Suprapubic skin (tissue), 4 donors: ENCODE data around the gene LRP6.

Experiments
- CTCF ChIP-seq, 2 donors: fragments of 200-600 bp in 1 of 2; fragments of 450-650 bp in 1 of 2; sonication (generic) in 1 of 2; IDR thresholded peaks; one replicate each; pipeline ENCODE4 v1.5.1; 2016 to 2019; ENCODE audit warnings: antibody characterized with exemption in 2 of 2, mild to moderate bottlenecking in 1 of 2, moderate library complexity in 1 of 2
- EP300 ChIP-seq: sonication (generic); formaldehyde crosslinking; IDR thresholded peaks from one replicate; pipeline ENCODE4 v1.6.1; 2017; ENCODE audit warnings: antibody characterized with exemption
- POLR2A ChIP-seq, 2 donors: fragments of 450-650 bp; IDR thresholded peaks; one replicate each; pipeline ENCODE4 v1.6.1; 2017; ENCODE audit warnings: antibody characterized with exemption in 2 of 2, mild to moderate bottlenecking in 2 of 2, moderate library complexity in 2 of 2
- POLR2AphosphoS5 ChIP-seq, 3 donors: sonication (generic); formaldehyde crosslinking; IDR thresholded peaks; one replicate each; pipeline ENCODE4 v1.6.1; 2017; ENCODE audit warnings: antibody characterized with exemption in 3 of 3

DNA sequence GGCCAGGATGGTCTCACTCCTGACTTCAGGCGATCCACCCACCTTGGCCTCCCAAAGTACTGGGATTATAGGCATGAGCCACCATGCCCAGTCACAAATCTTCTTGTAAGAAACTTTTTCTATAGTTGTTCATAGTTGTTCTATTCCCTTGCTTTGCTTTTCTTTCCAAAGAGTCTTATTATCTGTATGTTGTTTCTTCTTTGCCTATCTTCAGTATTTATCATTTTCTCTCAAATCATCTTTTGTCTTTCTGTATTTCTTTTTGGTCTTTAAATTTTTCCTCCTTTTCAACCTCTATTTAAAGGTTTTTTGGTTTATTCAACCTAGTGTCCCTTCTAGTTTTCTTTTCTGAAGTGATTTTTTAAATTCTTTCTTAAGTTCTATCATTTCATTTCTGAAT, 68.7 kb downstream of the LRP6 start:
- no peak for TF ChIP-seq POLR2A (IDR thresholded peaks at IDR 0.05)
- no peak for TF ChIP-seq CTCF (IDR thresholded peaks at IDR 0.05)
- no peak for TF ChIP-seq POLR2AphosphoS5 (IDR thresholded peaks at IDR 0.05)
- TF ChIP-seq EP300 = no peak
